ENCODE data around the gene SFXN5.
"Not testable (repeated sequence)": the region's sequence is repeated elsewhere in the genome, so short reads cannot be mapped to it uniquely, and the experiment has no call there.

SFXN5 gene

DNA sequence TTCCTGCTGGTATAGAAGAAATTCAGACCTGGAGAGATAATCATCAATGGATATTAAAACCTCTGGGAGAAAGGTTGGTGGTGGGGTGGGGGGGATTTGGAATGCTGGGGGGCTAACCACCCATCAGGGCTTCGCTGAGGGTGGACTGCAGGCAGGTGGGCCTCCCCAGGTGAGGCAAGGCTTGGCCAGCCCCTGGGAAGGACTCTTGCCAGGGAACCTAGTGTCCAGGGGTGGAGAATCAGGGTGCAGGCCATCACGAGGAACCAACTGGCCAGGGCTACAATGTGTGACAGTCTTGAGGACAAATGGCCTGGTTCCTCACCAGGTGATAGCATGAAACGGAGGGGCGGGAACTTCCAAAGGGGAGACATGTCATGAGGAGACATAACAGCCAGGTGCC, 29.4 kb upstream of the SFXN5 start:
- no peak for DNase-seq

DNA sequence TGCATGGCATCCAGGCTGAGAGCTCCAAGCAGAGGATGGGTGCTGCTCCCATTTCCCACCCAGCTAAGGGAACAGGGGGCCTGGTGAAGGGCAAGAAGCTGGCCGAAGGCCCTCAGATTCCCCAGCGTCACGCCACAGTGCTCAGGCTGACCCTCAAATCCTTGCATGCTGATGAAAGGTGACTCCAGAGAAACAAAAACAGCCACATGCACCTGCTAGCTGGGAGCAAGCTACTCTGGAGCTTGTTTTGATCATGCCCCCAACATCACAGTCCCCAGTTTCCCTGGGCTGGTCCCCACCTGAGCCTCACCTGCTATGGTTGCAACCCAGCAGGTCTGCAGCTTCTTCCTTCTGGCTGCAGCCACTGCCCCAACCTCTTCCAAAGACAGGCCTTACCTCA, 28.0 kb upstream of the SFXN5 start:
- DNase-seq: no peak

DNA sequence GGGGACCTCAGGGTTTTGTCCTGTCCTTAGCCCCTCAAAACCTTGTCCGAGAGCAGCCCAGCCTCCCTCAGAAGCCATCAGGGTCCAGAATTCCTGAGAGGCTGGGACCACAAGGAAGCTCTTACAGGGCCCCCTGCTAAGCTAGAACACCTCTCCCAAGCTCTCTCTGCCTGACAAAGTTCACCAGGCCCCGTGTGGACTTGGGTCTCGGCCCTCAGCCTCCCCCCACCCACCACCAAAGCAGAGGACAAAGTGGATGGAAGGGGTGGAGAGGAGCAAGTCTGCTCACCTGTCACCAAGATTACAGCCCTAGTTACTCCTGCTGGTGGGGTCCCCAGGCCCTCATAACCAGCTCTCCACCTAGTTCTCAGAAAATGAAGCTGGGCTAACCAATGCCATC, 24.4 kb upstream of the SFXN5 start:
- DNase-seq: no peak

DNA sequence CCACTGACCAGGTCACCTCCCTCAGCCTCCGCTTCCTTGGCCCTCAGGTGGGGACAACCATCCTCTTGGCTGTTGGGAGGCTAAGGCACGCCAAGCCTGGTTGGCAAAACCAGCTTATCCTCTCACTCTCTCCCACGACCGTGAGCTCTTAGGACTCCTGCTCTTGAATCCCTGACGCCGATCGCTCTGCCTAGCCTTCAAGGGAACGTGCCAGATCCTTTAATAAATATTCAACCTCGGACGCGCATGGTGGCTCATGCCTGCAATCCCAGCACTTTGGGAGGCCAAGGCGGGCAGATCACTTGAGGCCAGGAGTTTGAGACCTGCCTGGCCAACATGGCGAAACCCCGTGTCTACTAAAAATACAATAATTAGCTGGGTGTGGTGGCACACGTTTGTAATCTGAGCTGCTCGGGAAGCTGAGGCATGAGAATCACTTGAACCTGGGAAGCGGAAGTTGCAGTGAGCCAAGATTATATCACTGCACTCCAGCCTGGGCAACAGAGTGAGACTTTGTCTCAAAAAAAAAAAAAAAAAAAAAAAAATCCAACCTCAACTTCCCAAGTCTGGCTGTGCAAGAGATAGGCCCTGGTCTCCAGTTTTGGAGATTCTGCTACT, 22.2 kb upstream of the SFXN5 start:
- not testable (repeated sequence) for DNase-seq

DNA sequence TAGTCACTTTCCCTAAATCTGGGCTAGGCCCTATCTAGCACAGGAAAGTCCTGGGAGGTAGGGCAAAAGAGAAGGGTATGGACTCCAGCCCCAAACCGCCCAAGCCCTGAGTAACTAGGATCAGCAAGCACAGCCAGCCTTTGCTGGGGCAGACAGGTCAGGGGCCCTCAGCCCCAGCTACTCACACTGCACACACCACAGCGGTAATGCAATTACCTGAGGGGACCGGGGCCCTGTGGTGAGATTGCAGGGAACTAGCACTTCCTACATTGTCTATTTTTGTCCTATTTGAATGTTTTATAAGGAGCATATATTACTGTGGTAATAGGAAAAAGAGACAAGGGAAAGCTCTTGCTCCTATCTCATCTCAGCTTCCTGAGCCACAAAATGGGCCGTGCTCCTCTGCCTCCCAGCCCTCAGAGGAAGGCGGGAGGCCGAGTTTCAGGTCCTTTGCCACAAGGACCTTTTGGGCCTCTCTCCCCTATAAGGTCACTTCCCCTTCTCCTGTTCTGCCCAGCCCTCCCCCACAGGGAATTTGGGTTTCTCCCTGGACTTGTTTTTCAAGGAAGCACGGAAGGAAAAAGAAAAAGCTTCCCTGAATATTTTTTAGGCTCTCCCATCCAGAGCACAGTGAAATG, 20.8 kb upstream of the SFXN5 start:
- DNase-seq: no peak

DNA sequence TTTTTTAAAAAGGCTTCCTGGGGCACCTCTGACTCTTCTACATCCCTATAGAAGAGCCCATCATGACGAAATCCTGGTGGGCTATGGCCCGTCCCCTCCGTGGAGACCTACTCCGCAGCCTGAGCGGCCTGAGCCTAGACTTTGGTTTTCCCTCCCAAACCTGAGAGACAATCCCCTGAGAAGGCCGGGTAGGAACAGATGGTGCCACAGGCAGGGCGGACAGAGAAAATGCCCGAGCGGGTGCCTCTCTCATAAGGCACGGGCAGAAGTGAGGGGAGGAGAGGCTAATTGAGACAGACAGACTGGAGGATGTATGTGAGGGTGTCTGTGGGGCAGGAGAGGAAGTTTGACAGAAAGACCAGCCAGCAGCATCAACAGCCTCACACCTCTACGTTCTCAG, 20.2 kb upstream of the SFXN5 start:
- no peak for DNase-seq

DNA sequence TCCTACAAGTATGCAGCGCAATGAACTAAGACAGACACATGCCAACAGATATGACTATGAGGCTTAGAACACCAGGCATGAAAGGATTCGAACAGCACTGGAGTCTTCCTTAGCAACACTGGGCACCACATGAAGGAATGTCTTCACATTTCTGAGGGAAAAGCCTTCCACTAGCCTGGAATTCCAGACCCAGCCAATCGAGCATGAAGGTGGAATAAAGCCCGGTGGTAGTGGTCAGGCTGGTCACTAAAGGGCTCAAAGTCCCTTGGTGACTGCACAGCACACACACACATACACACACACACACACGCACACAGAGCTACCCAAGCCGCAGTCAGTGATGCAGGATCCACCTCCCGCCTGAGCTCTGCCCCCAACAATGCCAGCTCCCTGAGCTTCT, 19.7 kb upstream of the SFXN5 start:
- no peak for DNase-seq

DNA sequence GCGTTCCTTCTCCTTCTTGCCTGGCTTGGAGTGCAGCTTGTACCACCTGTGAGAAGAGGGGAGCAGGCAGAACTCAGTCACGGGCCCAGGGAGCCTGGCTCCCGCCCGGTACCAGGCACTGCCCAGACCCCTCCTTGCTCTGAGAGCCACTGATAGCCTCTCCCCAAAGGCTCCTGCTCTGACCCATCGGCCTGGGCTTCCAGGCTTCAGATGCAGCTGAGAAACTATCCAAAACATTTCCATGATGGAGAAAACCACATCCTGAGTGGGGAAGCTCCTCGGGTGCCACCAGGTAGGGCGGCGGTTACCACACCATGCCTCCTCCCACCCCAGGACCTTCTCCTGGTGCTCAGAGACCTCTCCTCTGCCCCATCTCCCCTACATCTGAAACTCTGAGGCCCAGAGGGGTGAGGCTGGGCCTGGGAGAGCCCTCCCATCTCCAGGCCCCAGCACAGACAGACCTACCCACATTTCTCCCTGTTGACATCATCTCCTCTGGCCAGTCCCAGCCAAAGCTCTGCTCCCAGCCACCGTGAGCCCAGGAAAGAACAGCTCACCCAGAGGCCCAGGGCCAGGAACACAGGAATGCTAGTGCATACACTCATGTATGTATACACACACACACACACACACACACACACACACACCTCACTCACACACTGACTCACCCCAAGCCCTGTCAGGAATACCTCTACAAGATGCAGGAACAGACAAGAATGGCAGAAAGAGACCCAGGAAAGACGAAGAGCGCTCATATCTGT, 17.9 kb upstream of the SFXN5 start:
- no peak for DNase-seq

DNA sequence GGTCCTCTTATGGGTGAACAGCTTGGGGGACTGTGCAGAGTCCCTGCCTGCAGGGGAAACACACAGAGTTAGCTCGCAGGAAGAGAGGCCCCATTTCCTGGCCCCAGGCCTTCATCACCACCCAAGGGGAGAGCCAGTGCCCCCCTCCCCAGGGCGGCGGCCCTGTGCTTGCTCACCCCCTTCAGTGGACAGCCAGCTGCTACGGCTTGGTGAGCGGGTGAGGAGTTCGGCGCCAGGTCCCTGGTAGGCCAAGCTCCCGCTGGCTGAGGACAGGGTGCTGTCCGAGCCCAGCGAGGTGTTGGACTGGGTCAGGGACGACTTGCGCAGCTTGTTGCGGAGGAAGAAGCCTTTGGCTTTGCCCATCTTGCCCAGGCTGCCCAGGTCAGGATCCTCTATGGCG, 17.2 kb upstream of the SFXN5 start:
- no peak for DNase-seq

DNA sequence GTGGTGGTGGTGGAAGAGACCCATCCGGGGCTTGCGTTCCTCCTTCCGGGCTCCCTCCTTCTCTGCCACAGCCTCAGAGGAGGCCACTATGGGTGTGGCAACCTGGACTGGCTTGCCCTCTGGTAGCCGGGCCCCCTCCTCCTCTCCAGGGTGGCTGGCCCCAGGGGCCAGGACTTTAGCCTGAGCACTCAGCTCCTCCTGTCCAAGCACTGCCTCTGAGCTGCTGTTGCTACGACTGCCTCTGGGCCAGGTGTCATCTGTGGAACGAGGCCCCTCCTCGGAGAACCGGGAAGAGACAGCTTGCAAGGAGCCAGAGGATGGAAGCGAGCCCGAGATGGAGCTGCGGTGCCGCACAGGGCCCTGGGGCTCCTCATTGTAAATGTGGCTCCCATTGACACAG, 16.7 kb upstream of the SFXN5 start:
- DNase-seq: no peak

DNA sequence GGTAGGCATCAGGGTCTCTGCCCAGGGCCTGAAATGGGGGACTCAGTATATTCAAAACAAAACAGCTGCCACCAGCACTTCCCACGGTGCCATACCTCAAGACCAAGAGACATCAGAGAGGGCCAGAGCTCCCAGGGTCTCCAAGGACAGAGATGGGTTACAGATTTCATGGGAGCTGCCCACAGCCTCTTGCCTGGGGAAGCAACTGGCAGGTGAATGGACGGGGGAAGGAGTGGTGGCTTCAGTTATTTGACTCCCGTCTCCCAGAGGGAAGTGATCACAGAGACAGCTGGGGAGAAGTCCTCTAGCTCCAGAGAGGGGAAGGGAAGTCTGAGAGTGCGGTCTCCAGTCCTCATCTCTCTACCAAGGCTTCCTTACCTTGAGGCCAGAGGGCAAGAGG, 15.8 kb upstream of the SFXN5 start:
- DNase-seq: no peak

DNA sequence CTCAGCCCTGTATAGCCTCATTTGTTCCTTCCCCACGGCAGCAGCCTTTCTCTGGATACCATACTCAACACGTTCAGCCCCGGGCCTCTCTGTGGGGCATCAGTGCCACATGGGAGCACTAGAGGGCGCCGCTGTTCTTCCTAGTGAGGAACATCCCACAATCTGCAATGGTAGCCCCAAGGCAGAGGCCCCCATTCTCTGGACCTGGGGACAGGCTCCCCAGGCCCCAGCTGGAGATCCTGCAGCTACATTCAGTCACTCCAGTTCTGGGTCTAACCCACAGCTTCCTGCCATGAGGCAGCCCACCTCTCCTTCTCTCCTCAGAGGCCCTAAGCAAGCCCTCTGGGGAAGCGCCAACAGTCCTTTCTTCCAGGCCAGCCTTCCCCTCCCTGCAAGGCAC, 14.2 kb upstream of the SFXN5 start:
- DNase-seq: no peak

DNA sequence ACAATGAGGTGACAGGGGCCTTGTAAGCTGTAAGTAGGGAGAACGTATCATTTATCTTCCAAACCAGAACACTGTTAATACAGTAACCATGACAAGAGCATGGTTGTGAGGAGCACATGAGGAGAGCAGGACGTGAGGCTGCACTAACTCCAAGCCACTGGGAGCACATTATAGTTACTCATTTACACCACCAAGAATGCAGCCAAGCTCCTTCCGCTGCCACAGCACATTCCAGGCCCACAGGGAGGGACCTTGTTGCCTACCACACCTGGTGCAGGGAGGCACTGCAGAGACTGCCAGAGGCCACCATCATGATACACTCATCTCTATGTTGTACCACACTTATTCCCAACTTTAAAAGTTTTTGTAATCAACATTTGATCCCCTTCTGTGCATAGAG, 13.5 kb upstream of the SFXN5 start:
- DNase-seq: no peak

DNA sequence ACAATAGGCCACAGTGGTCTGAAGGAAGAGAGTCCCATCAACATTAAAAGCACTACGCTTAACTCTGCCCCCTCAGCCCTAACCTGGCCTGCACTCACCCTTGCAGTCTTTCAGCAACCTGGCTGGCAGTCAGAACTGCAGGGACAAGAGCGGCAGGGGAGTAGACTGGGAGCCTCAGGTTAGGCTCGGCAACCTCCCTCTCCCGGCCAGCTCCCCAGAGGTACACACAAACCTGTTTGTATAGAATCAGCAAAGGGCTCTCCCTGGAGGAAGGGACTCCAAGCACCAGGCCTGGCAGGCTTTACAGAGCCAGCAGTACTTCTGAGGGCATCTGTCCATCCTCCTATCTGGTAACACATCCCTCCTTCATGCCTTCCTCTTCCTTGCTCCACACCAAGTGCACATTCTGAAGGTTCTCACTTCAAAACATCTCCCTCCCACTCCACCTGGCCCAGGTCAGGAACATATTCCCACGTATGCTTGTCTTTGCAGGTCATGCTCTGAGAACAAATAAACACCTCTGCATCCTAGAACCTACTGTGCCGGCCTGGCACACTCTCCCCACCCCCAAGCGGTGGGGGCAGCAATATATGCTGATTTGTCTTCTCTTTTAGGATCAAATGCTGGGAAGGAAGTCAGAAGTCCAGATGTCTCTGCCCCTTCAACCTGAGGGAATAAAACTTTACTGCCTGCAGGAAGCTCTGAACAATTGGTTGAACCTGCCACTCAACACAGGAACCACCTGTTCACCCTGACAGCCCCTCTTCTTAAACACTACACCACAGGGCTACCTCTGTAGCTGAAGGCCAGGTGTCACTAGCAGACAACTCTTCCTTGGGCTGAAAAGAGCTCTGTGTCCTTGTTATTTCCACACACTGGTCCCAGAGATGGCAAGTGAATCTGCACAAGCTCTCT, 12.6 kb upstream of the SFXN5 start:
- no peak for DNase-seq

DNA sequence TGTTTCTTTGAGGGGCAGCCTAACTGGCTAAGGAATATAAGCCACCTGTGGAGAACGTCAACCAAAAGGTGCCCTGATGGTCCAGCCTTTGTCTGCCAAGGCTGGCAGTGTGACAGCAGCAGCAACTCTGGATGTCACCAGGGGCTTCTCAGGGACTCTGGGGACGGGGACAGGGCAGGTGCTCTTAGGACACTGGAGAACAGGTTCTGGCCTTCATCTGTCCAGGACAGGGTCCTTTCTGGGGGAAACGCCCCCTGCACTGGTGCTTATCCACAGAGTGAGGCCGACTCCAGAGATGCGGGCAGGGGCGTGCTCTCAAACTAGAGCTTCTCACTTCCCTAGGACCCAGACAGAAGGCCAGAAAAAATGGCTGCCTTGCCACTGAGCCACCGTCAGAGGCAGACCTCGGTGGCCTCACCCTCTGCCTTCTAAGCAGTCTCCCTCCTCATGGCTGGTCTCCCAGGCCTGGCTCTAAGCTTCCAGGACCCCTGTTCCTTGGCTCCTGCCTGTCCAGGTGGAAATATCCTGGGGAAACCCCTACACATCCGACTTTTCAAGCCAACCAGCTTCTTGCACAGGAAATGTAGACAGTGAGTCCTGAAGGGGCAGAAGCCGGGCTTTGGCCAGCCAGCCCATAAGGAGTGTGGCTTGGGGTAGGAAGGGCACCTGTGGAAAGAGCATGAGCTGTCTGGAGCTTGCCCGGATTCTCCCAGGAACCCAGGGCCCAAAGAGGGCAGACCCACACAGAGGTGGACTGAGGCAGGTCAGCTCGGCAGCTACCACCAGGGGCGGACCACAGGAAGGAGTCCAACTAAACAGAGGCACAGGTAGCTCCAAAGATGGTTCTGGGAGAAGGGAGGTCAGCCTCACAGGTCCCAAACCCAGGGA, 11.3 kb upstream of the SFXN5 start:
- no peak for DNase-seq

DNA sequence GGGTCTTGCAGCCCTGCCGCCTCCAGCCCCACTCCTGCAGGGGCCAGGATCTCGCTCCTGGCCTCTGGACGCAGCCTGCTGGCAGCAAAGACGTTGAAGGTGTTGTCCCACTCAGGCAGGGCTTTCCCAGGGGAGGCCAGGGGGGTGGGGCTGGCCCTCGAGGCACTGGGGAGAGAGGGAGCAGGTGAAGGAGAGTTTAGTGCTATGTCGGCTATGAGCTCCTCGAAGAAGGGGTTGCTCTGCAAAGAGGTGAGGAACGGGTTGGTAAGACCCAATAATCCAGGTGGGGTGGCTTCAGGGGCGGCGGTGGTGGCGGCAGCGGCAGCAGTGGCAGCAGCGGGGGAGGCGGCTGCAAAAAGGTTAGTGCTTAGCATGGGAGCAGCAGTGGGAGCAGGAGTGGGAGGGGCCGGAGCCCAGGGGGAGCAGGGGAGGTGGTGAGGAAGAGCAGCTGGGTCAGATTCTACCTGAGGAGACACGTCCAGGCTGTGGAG, 9.7 kb upstream of the SFXN5 start:
- DNase-seq: no peak

DNA sequence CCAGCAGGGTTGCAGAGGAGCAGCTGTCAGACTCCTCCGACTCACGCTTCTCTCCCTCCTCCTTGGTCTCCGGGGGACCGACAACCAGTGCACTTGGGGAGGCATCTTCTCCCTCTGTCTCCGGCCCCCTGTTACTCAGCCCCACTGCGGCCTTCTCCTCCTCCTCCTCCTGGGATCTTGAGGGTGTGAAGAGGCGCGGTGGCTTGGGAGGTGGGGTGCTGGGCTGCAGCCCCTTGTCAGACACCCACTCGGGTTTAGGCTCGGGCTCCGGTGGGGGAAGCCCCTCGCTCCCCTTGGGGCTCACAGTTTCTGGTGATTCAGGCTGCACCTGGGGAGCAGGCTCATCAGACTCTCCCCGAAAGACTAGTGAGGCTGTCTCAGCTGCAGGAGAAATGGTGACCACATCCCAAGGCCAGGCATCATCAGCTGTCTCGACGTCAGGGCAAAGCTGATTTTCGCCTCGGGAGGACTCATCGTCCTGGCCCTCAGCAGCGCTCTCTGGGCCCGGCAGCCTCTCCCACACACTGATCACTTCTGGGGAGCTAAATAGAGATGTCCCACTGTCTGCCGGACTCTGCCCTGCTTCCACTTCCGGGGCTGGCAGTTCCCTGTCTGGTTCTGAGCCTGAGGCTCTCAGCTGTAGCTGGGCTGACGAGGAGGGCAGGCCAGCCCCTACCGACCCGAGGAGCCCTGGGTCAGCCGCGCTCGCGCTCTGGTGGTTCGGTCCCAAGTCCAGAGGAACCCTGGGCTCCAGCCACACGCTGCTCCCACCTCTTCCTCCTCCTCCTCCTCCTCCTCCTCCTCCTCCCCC, 9.0 kb upstream of the SFXN5 start:
- no peak for DNase-seq

DNA sequence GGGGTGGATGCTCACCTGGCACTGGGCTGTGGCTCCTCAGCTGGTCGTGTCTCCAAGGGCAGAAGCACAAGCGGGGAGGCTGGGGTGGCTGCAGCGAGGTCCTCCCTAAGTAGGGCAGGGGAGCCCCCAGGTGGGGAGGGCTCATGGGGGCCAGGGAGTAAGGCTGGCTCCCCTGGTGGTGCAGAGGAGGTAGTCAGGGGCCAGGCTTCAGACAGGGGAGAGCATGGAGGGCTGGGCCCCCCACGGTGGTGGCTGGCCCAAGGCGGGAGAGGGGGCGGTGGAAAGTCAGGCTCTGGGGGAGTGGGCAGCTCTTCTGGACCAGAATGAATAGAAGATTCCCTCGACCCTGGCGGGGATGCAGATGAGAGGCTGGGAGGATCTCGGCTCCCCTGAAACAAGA, 8.1 kb upstream of the SFXN5 start:
- DNase-seq: no peak

DNA sequence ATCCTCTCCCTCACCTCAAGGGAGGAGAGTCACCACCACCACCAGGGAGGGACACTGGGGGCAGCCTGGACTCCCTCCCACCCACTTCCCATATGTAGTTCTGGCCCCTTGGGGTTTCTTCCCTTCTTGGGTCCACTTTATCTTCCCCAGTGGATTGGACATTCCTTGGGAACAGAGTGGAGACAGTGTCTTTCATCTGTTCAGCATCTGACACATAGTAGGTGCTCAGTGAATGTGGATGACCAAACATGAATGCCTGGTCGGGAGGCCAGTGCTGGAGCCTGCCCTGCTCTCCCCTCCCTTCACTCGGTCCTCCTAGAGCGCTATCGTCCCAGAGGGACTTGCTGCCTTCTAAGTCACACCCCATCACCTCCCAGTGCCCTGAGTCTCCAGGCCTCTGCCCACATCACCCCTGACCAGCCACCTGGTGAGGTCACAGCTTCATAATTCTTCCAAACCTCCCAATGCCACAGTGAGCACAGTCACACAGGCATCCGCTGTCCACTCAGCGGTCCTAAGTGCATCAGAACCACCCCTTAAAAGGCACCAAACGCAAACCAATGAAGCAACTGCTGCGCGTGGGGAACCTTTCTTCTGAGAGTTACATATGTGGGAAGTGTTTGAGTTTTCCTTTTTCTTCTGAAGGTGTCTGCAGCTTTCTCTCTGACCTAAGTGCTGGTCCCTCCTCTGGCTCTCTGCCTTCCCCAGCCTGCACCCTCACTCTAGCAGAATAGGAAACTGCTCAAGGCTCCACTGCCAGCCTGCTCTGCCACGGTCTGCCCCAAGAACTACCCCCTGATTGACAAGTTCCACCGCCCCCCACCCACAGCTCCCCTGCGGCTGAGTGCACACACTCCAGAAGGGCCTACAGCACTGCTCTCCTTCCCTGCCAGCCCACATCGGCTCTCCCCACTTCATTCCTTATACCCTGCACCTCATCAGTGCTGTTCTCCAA, 7.2 kb upstream of the SFXN5 start:
- no peak for DNase-seq

DNA sequence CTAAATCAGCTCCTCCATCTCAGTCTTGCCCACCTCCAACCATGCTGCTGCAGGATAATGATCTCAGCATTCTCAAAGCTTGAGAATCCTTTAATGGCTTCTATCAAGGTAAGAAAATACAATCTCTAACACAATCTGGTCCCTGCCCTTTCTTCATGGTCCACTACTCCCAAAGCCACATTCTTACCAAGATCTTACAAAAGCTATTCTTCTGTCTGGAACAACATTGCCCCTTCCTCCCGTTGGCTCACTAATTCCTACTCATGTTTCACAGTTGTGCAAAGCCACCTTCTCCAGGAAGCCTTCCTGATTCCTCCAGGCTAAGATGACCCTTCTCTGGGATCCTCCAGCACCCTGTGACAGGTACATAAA, 5.9 kb upstream of the SFXN5 start:
- DNase-seq: no peak

All from cerebellar nuclear complex (tissue), 1 donor.